ENCODE data around the gene GPLD1.
"Not testable (repeated sequence)": the region's sequence is repeated elsewhere in the genome, so short reads cannot be mapped to it uniquely, and the experiment has no call there.

Gene GPLD1

DNA sequence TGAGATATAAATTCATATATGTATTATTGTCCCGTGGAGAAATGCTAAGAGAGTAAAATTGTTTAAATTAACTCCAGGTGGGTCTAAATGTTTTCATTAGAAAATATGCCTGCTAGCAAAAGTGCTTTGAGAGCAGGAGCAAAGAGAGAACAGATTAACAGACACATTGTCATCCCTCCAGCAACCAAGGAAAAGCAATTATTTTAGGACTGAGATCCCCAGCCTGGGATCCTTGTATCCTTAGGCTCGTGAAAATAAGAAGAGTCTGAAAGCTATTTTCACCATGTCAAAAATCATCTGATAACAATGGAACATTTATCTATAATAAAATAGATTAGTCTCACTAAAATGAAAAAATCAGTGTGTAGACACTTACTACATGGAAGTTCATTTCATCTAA lies 98.2 kb downstream of the GPLD1 start:
- Histone ChIP-seq H3K27me3 (ENCODE audit: insufficient read depth, low read length, poor library complexity) (peaks cover 4% of the 10 kb centered on the region), H3K4me2 (ENCODE audit: insufficient read depth, low read length) (no peak overlapping the region), H3K9me3 (ENCODE audit: insufficient read depth, low read length, severe bottlenecking) (peaks cover under 1% of the 10 kb centered on the region), H2AFZ (ENCODE audit: low read depth, low read length) (no peak overlapping the region), H3K27ac (ENCODE audit: low read length) (no peak overlapping the region), H3K4me3 (ENCODE audit: low read depth in 1 of 2, low read length in 2 of 2) (no peak overlapping the region), H4K20me1 (ENCODE audit: insufficient read depth, low read length) (no peaks in the 10 kb centered on the region), H3K79me2 (ENCODE audit: insufficient read depth, low read length) (no peaks in the 10 kb centered on the region), H3K36me3 (ENCODE audit: insufficient read depth, low read length) (no peaks in the 10 kb centered on the region), H3K9ac (ENCODE audit: low read depth, low read length) (no peak overlapping the region), H3K4me1 (ENCODE audit: insufficient read depth, low read length) (no peaks in the 10 kb centered on the region)
- ATAC-seq (ENCODE audit: insufficient read depth, low read depth) (no peak), DNase-seq (no peak)
- TF ChIP-seq, protein P1, sequence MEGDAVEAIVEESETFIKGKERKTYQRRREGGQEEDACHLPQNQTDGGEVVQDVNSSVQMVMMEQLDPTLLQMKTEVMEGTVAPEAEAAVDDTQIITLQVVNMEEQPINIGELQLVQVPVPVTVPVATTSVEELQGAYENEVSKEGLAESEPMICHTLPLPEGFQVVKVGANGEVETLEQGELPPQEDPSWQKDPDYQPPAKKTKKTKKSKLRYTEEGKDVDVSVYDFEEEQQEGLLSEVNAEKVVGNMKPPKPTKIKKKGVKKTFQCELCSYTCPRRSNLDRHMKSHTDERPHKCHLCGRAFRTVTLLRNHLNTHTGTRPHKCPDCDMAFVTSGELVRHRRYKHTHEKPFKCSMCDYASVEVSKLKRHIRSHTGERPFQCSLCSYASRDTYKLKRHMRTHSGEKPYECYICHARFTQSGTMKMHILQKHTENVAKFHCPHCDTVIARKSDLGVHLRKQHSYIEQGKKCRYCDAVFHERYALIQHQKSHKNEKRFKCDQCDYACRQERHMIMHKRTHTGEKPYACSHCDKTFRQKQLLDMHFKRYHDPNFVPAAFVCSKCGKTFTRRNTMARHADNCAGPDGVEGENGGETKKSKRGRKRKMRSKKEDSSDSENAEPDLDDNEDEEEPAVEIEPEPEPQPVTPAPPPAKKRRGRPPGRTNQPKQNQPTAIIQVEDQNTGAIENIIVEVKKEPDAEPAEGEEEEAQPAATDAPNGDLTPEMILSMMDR (IDR thresholded peaks at IDR 0.05; ENCODE audit: borderline replicate concordance, extremely low read depth, low read length, poor library complexity, severe bottlenecking) = no peak
- no peak for TF ChIP-seq EZH2 (IDR thresholded peaks at IDR 0.05; ENCODE audit: borderline replicate concordance, low read depth, low read length, severe bottlenecking)

DNA sequence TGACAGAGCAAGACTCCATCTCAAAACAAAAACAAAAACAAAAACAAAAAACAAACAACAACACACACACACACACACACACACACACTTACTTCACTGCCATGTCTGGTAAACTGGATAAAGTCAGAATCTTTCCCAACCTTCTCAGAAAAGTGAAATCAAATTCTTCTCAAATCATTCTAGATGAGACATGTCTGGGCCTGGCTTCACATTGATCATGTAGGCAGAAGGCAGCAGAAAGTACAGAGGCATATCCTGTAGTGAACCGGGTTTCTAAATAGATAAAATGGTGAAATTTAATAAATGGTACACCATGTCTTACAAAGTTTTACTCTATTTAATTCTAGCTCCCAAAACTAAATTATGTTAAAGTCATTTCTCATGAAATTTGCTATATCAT lies 101.6 kb downstream of the GPLD1 start:
- no peaks in the 10 kb centered on the region for H3K79me2 ChIP-seq (ENCODE audit: insufficient read depth, low read length)
- ATAC-seq (ENCODE audit: insufficient read depth, low read depth) = no peak
- H2AFZ ChIP-seq (ENCODE audit: low read depth, low read length) = no peak overlapping the region
- H3K36me3 ChIP-seq (ENCODE audit: insufficient read depth, low read length) = no peaks in the 10 kb centered on the region
- no peak overlapping the region for H3K9ac ChIP-seq (ENCODE audit: low read depth, low read length)
- H3K4me2 ChIP-seq (ENCODE audit: insufficient read depth, low read length) = no peak overlapping the region
- no peaks in the 10 kb centered on the region for H3K4me1 ChIP-seq (ENCODE audit: insufficient read depth, low read length)
- no peak overlapping the region for H3K4me3 ChIP-seq (ENCODE audit: low read depth in 1 of 2, low read length in 2 of 2)
- no peak for DNase-seq
- H4K20me1 ChIP-seq (ENCODE audit: insufficient read depth, low read length) = no peaks in the 10 kb centered on the region
- H3K27ac ChIP-seq (ENCODE audit: low read length) = no peak overlapping the region
- no peaks in the 10 kb centered on the region for H3K27me3 ChIP-seq (ENCODE audit: insufficient read depth, low read length, poor library complexity)
- no peaks in the 10 kb centered on the region for H3K9me3 ChIP-seq (ENCODE audit: insufficient read depth, low read length, severe bottlenecking)
- TF ChIP-seq, protein P1 (IDR thresholded peaks at IDR 0.05; ENCODE audit: borderline replicate concordance, extremely low read depth, low read length, poor library complexity, severe bottlenecking) = no peak
- TF ChIP-seq EZH2 (IDR thresholded peaks at IDR 0.05; ENCODE audit: borderline replicate concordance, low read depth, low read length, severe bottlenecking) = no peak

DNA sequence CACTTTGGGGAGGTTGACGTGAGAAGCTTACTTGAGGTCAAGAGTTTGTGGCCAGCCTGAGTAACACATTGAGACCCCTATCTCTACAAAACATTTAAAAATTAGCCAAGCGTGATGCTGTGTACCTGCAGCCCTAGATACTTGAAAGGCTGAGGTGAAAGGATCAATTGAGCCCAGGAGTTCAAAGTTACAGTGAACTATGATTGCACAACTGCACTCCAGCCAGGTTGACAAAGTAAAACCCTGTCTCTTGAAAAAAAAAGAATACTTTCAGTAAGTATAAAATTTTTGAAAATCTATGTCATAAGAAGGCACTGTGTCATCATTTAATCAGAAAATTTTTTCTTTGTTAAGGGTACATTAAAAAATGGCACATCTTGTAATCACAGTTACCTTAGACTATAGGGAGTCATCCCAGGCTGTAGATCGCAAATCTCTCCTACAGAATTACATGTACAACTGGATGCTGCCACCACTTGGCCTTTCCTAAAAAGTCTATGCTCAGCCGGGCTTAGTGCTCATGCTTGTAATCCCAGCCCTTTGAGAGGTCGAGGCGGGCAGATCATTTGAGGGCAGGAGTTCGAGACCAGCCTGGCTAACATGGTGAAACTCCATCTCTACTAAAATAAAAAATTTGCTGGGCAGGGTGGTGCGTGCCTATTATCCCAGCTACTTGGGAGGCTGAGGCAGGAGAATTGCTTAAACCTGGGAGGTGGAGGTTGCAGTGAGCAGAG lies 103.7 kb downstream of the GPLD1 start:
- H3K27me3 ChIP-seq (ENCODE audit: insufficient read depth, low read length, poor library complexity) = no peaks in the 10 kb centered on the region
- no peaks in the 10 kb centered on the region for H4K20me1 ChIP-seq (ENCODE audit: insufficient read depth, low read length)
- H3K9me3 ChIP-seq (ENCODE audit: insufficient read depth, low read length, severe bottlenecking) = no peaks in the 10 kb centered on the region
- no peak overlapping the region for H3K9ac ChIP-seq (ENCODE audit: low read depth, low read length)
- no peaks in the 10 kb centered on the region for H3K36me3 ChIP-seq (ENCODE audit: insufficient read depth, low read length)
- H3K79me2 ChIP-seq (ENCODE audit: insufficient read depth, low read length) = no peaks in the 10 kb centered on the region
- H3K4me1 ChIP-seq (ENCODE audit: insufficient read depth, low read length) = no peaks in the 10 kb centered on the region
- no peak overlapping the region for H3K4me2 ChIP-seq (ENCODE audit: insufficient read depth, low read length)
- DNase-seq = no peak
- H3K27ac ChIP-seq (ENCODE audit: low read length) = no peak overlapping the region
- no peak overlapping the region for H2AFZ ChIP-seq (ENCODE audit: low read depth, low read length)
- ATAC-seq (ENCODE audit: insufficient read depth, low read depth) = no peak
- TF ChIP-seq, protein P1 (IDR thresholded peaks at IDR 0.05; ENCODE audit: borderline replicate concordance, extremely low read depth, low read length, poor library complexity, severe bottlenecking) = no peak
- no peak for TF ChIP-seq EZH2 (IDR thresholded peaks at IDR 0.05; ENCODE audit: borderline replicate concordance, low read depth, low read length, severe bottlenecking)
- H3K4me3 ChIP-seq (ENCODE audit: low read depth in 1 of 2, low read length in 2 of 2) = no peak overlapping the region

DNA sequence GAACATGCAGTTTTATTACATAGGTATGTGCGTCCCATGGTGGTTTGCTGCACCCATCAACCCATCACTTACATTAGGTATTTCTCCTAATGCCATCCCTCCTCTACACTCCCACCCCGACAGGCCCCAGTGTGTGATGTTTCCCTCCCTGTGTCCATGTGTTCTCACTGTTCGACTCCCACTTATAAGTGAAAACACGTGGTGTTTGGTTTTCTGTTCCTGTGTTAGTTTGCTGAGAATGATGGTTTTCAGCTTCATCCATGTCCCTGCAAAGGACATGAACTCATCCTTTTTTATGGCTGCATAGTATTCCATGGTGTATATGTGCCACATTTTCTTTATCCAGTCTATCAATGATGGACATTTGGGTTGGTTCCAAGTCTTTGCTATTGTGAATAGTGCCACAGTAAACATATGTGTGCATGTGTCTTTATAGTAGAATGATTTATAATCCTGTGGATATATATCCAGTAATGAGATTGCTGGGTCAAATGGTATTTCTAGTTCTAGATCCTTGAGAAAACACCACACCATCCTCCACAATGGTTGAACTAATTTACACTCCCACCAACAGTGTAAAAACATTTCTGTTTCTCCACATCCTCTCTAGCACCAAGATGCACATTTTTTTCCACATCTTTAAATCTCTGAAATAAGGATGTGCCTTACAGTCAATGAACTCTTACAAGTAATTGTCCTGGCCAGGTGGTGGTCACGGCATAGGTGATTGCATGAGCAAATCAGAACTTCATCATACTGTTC lies 104.8 kb downstream of the GPLD1 start:
- H2AFZ ChIP-seq (ENCODE audit: low read depth, low read length); H3K9me3 ChIP-seq (ENCODE audit: insufficient read depth, low read length, severe bottlenecking); H3K4me2 ChIP-seq (ENCODE audit: insufficient read depth, low read length); H3K4me1 ChIP-seq (ENCODE audit: insufficient read depth, low read length); DNase-seq; ATAC-seq (ENCODE audit: insufficient read depth, low read depth); H3K79me2 ChIP-seq (ENCODE audit: insufficient read depth, low read length); H3K27me3 ChIP-seq (ENCODE audit: insufficient read depth, low read length, poor library complexity); H3K27ac ChIP-seq (ENCODE audit: low read length); H3K36me3 ChIP-seq (ENCODE audit: insufficient read depth, low read length); H3K4me3 ChIP-seq (ENCODE audit: low read depth in 1 of 2, low read length in 2 of 2); H4K20me1 ChIP-seq (ENCODE audit: insufficient read depth, low read length); H3K9ac ChIP-seq (ENCODE audit: low read depth, low read length): not testable (repeated sequence)

DNA sequence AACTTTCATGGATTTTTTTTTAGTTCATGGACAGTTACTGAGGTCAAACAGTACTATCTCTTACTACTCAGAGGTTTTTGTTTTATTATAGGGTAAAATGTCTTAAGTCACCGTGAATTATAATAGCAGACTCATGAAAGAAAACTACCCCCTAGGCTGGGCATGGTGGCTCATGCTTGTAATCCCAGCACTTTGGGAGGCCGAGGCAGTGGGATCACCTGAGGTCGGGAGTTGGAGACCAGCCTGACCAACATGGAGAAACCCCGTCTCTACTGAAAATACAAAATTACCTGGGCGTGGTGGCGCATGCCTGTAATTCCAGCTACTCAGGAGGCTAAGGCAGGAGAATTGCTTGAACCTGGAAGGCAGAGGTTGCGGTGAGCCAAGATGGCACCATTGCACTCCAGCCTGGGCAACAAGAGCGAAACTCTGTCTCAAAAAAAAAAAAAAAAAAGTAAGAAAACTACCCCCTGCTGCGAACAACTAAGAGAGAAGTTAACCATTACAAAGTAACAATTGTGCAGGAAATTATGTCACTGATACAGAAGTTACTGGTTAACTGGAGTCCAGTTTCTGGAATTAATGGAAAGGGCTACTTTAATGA lies 106.4 kb downstream of the GPLD1 start:
- H3K4me2 ChIP-seq (ENCODE audit: insufficient read depth, low read length); H3K27ac ChIP-seq (ENCODE audit: low read length); H3K79me2 ChIP-seq (ENCODE audit: insufficient read depth, low read length); H3K9ac ChIP-seq (ENCODE audit: low read depth, low read length); H3K9me3 ChIP-seq (ENCODE audit: insufficient read depth, low read length, severe bottlenecking); DNase-seq; H2AFZ ChIP-seq (ENCODE audit: low read depth, low read length); H3K4me1 ChIP-seq (ENCODE audit: insufficient read depth, low read length); ATAC-seq (ENCODE audit: insufficient read depth, low read depth); H4K20me1 ChIP-seq (ENCODE audit: insufficient read depth, low read length); H3K36me3 ChIP-seq (ENCODE audit: insufficient read depth, low read length); H3K4me3 ChIP-seq (ENCODE audit: low read depth in 1 of 2, low read length in 2 of 2); H3K27me3 ChIP-seq (ENCODE audit: insufficient read depth, low read length, poor library complexity): not testable (repeated sequence)

Data from DND-41 (cell line).